Esophagus squamous epithelium (tissue), 4 donors: ENCODE data around the gene CWC27.

Experiments
- POLR2A ChIP-seq, 4 donors: fragments of 450-650 bp; IDR thresholded peaks; one replicate each; pipeline ENCODE4 v1.6.1; 2017; ENCODE audit warnings: antibody characterized with exemption in 4 of 4, mild to moderate bottlenecking in 4 of 4, moderate library complexity in 3 of 4
- TF ChIP-seq, protein P1 (sequence below), 6 experiments: fragments of 450-650 bp in 4 of 6; fragments of 200-600 bp in 2 of 6; sonication (generic) in 2 of 6; IDR thresholded peaks; one replicate each; pipeline ENCODE4 v1.5.1; 2016 to 2019; ENCODE audit warnings: antibody characterized with exemption in 6 of 6, mild to moderate bottlenecking in 4 of 6, moderate library complexity in 4 of 6

DNA sequence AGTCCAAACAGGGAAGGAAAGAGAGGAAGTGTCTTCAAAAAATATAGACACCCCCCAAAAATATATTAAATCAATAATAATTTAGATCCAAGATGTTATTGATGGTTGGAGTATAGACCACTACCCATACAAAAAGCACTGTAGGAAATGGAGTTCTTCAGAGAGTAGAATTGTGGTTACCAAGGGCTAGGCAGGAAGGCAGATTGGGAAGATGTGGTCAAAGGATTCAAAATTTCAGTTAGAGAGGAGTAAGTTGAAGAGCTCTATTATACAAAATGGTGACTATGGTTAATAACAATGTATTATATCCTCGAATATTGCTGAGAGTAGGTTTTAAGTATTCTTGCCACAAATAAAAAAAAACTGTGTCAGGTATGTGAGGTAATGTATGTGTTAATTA is 149.4 kb downstream of the CWC27 start:
- TF ChIP-seq, protein P1, sequence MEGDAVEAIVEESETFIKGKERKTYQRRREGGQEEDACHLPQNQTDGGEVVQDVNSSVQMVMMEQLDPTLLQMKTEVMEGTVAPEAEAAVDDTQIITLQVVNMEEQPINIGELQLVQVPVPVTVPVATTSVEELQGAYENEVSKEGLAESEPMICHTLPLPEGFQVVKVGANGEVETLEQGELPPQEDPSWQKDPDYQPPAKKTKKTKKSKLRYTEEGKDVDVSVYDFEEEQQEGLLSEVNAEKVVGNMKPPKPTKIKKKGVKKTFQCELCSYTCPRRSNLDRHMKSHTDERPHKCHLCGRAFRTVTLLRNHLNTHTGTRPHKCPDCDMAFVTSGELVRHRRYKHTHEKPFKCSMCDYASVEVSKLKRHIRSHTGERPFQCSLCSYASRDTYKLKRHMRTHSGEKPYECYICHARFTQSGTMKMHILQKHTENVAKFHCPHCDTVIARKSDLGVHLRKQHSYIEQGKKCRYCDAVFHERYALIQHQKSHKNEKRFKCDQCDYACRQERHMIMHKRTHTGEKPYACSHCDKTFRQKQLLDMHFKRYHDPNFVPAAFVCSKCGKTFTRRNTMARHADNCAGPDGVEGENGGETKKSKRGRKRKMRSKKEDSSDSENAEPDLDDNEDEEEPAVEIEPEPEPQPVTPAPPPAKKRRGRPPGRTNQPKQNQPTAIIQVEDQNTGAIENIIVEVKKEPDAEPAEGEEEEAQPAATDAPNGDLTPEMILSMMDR (IDR thresholded peaks at IDR 0.05) = no peak
- TF ChIP-seq POLR2A (IDR thresholded peaks at IDR 0.05) = no peak
